Activated CD8-positive, alpha-beta memory T cell treated with anti-CD3 and anti-CD28 coated beads for 36 hours (primary cell): ENCODE results near the gene GALC. TPM values are rescaled to one million over a fixed set of nuclear protein-coding genes. Genes with fewer than 3 reads are reported as not detected.

Experiments used
- CTCF ChIA-PET: fragments of 350-600 bp; sonication (Branson Sonifier 250); formaldehyde crosslinking; loops from one replicate; lab custom pipeline; 2021; ENCODE audit warnings: antibody characterized with exemption; lab: Charles Lee
- POLR2A ChIA-PET: fragments of 350-600 bp; sonication (Branson Sonifier 250); formaldehyde crosslinking; loops from one replicate; lab custom pipeline; 2021; ENCODE audit warnings: antibody characterized with exemption; lab: Charles Lee
- total RNA-seq, 2 experiments: library from RNA; stranded (reverse); gene quantifications; one replicate each; pipeline ENCODE4 v1.2.3, GENCODE V29; 2021

The GALC gene
- total RNA-seq, 2 experiments from 2014 or later: 10.7 to 11.7 TPM

GRCh38 chr14:88010331-88010730 lies 17.3 kb upstream of the GALC start:
- ChIA-PET POLR2A (no interaction called here), CTCF (no interaction called here)

DNA sequence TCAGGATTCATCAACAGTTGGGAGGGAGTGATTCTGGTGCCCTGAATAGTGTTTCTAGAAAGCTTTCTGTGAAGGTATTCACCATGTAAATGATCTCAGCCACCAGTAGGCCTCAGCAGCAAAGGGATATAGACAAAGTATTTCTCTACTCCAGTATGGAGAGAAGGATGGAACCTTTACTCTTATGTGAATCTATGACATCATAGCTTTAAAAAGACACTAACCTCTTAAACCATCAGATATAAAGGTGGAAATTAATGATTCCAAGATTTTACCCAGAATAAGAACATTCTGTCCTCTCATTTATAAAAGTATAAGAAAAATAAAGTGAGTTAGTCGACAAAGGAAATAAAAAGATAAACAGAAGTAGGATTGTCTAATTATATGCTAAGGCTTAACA lies 16.5 kb upstream of the GALC start:
- POLR2A ChIA-PET: interaction anchor here (1.1 to 1.4 kb wide), 2 partner anchors 14 to 16 kb away, joined by 4 read pairs; partner anchors contain the start of gene GALC

DNA sequence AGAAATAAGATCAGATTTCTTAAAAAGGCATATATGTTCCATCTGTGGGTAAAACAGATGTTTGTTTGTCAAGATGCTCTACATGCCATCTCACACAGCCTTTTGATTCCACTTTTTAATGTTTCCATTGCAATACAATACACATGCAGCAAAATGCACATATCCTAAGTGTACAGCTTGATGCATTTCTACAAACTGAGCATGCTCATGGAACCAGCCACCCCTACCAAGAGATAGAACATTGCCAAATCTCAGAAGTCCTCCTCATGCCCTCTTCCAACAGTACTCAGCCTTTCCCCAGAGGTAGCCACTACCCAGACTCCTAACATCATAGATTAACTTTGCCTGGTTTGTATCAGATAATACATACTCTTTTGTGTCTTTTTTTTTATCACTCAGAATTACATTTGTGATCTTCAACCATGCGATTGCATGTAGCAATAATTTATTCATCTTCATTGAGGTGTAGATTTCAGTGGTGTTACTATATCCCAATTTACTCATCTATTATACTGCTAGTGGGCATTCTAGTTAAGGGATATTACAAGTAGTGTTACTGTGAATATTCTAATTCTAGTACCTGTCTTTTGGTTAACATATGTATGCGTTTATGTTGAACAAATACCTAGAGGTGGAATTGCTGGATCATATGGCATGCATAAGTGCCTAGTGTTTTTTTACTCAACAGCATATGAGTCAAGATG lies 15.2 kb upstream of the GALC start:
- CTCF ChIA-PET: no interaction called here
- POLR2A ChIA-PET: no interaction called here

More for the DNA sequence above, 16.5 kb upstream of the GALC start:
- CTCF ChIA-PET: interaction anchor here (0.9 kb wide), 1 partner anchor 19 kb away, joined by 4 read pairs; no protein-coding TSS in a partner anchor

DNA sequence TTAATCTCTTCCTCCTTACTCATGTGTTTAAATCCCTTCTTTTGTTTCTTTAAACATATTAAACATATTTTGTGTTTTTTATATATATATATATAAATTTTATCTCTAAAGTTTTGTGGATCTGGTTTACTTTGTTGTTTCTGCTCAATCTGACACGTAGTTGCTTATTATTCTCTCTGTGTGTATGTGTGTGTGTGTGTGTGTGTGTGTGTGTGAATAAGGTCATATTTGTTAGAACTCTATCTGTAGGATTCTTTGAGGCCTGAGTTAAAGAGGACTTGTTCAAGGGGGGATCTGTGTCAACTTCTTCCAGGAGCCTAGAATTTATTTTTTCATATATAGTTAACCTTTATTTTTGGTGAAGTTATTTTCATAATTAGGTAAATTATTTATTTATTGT lies 14.6 kb upstream of the GALC start:
- ChIA-PET CTCF (interaction anchor here (1.9 kb wide), 1 partner anchor 13 kb away, joined by 4 read pairs; no protein-coding TSS in a partner anchor), POLR2A (no interaction called here)

- CTCF ChIA-PET: interaction anchor here (0.5 to 2.1 kb wide), 5 partner anchors 11 to 83 kb away, joined by 3 to 8 read pairs (median 3); partner anchors contain the start of gene GALC
- POLR2A ChIA-PET: interaction anchor here (1.0 to 3.2 kb wide), 3 partner anchors 11 to 23 kb away, joined by 3 to 29 read pairs (median 24); partner anchors contain the start of gene GALC
Measured at GRCh38 chr14:88005978-88006851, 13.2 kb upstream of the GALC start.

- POLR2A ChIA-PET: interaction anchor here (1.2 to 3.2 kb wide), 3 partner anchors 10 to 788 kb away, joined by 4 to 29 read pairs (median 24); partner anchors contain the start of genes EML5 and GALC
- CTCF ChIA-PET: interaction anchor here (1.5 to 2.1 kb wide), 2 partner anchors 12 to 25 kb away, joined by 3 to 8 read pairs; partner anchors contain the start of gene GALC
Measured at GRCh38 chr14:88005050-88005481, 12.1 kb upstream of the GALC start, which contains the start of gene GPR65. Gene GPR65 (plus strand): TSS chr14:88005135. CDS start chr14:88010848, 5,713 bp downstream.

GRCh38 chr14:88004506-88005036 lies 11.6 kb upstream of the GALC start:
- CTCF ChIA-PET: interaction anchor here (1.5 to 2.1 kb wide), 2 partner anchors 12 to 25 kb away, joined by 3 to 8 read pairs; partner anchors contain the start of gene GALC
- POLR2A ChIA-PET: interaction anchor here (1.2 to 3.2 kb wide), 3 partner anchors 10 to 788 kb away, joined by 4 to 29 read pairs (median 24); partner anchors contain the start of genes EML5 and GALC

DNA sequence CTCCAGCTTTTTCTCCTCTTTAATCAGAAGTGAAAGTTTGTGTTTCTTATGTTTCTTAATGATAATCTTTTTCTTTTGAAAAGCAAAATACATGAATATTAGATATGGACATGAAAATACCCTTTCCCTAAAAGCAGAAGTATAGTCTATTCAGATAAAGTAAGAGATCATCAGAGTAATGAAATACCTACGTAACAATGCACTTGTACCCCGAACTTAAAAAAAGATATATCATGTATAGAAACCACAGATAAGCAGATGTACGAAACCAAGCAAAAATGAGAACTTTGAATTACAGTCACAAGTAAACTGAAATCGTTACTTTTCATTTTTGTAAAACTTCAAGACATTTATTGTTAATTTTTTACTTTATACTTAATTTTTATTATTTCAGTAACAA lies 10.4 kb upstream of the GALC start:
- POLR2A ChIA-PET: interaction anchor here (1.7 kb wide), 1 partner anchor 10 kb away, joined by 5 read pairs; the partner anchor contains the start of gene GALC
- CTCF ChIA-PET: no interaction called here

DNA sequence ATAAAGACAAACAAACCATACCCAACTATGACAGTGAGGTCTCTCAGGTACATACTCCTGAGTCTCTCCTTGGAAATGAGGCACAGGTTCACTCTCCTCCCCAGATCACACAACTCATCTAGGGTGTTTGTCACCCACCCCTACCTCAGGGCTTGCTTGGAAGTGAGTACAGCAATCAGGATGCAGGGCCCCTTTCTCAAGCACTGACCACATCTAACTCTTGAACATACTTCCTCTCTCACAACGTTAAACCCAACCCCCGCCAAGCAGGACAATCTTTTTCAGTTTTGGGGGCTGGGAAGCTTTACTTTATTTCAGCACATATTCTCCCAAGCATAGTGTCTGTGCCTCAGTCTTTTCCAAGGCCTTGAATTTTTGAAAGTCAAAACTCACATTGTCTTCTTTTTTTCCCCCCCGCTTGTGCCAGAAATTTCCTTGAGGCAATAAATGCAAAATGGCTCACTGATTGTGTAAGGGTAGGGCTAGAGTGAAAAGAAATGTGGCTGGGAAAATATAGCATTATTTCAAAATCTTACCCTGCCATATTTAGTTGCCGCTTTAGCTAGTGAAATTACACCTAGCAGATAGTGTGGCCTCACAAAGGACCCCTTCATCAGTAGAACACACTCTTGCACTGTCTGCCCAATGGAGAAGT lies 9.6 kb upstream of the GALC start:
- POLR2A ChIA-PET: interaction anchor here (1.7 kb wide), 1 partner anchor 10 kb away, joined by 5 read pairs; the partner anchor contains the start of gene GALC

GRCh38 chr14:87999277-87999676 lies 6.3 kb upstream of the GALC start:
- CTCF ChIA-PET: no interaction called here
- POLR2A ChIA-PET: no interaction called here

More for the DNA sequence above, 9.6 kb upstream of the GALC start:
- CTCF ChIA-PET: interaction anchor here (1.0 kb wide), 1 partner anchor 166 kb away, joined by 4 read pairs; no protein-coding TSS in a partner anchor

GRCh38 chr14:87998482-87998881 lies 5.5 kb upstream of the GALC start:
- POLR2A ChIA-PET: no interaction called here
- CTCF ChIA-PET: no interaction called here

- CTCF ChIA-PET: no interaction called here
- POLR2A ChIA-PET: no interaction called here
Measured at GRCh38 chr14:87996291-87996592, 3.3 kb upstream of the GALC start.

DNA sequence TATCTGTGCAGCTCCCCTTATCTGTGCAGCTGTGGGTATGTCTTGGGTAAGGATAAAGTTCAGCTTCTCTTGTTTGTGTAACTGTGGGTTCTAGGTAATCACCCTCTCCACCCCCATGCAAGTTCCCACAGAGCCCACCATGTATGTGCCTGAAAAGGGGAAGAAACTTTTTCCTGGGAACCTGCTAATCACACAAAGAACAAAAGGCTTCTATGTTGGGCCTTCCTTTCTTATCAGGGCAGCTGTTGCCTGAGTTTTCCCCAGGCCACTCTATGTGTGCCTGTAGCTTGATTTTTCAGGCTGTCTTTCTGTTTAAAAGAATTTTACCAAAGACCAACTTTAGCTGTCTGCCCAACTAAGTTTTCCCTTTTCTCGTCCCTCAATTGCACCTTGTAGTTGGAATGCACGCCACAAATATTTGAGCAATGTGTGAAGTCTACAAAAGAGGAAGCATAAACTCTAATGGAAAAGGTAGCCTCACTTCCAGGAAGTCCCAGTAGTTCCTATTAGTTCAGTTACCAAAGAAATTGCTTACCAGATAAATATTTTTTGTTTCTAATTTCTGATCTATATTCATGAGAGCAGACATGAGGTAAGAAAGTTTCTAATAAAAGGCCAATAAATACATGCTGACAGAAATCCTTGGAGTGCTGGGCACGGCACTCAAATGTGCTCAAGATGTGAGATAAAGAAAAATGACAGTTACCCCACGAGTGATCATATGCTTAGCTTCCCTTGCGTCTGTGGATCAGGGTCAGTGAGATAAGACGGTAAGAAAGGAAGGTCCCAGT lies 2.7 kb upstream of the GALC start:
- ChIA-PET POLR2A (interaction anchor here (1.2 to 1.5 kb wide), 2 partner anchors 10 to 14 kb away, joined by 4 to 24 read pairs; partner anchors contain the start of gene GPR65), CTCF (interaction anchor here (1.4 kb wide), 1 partner anchor 11 kb away, joined by 4 read pairs; no protein-coding TSS in a partner anchor)

- CTCF ChIA-PET: interaction anchor here (1.4 kb wide), 1 partner anchor 12 kb away, joined by 4 read pairs; no protein-coding TSS in a partner anchor
Measured at GRCh38 chr14:87994974-87995373, 2.0 kb upstream of the GALC start.

DNA sequence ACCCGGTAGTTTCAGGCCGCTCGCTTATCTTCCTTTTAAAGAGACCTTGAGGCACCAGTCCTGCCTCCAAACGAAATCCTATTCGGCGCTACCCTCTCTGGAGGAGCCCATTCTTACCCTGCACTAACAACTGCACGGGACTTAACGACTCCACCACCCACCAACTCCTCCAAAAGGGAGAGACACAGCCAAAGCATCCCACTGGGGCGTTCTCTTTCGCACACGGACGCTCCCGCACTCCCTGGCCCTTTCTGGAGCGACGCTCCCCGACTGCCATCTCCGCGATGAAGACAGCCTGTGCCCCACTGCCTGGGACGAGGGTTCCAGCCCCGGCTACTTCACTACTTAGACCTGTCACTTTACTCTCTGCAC lies 650 bp downstream of the GALC start:
- ChIA-PET POLR2A (interaction anchor here (1.7 to 2.0 kb wide), 2 partner anchors 10 to 13 kb away, joined by 5 to 29 read pairs; partner anchors contain the start of gene GPR65), CTCF (interaction anchor here (0.5 to 1.3 kb wide), 4 partner anchors 13 to 594 kb away, joined by 3 to 8 read pairs (median 4); partner anchors contain the start of gene GPR65)

More at GRCh38 chr14:87994974-87995373, 2.0 kb upstream of the GALC start:
- POLR2A ChIA-PET: interaction anchor here (1.2 to 1.5 kb wide), 2 partner anchors 11 to 14 kb away, joined by 4 to 24 read pairs; partner anchors contain the start of gene GPR65

- CTCF ChIA-PET: no interaction called here
- POLR2A ChIA-PET: no interaction called here
Measured at GRCh38 chr14:87990682-87991081, 2.3 kb downstream of the GALC start.

- ChIA-PET CTCF (no interaction called here), POLR2A (no interaction called here)
Measured at GRCh38 chr14:87989956-87990299, 3.1 kb downstream of the GALC start.
